Fibroblast of mammary gland (primary cell): ENCODE results near the gene TNFAIP8L1.

Experiments used
- DNase-seq: peaks from one replicate; pipeline ENCODE4 v3.0.0-alpha.2; 2010; ENCODE audit warnings: low read depth
- H3K4me3 ChIP-seq: 2 replicates; pipeline ENCODE4 v1.5.1; 2011; ENCODE audit warnings: low read depth, mild to moderate bottlenecking, low read length, moderate library complexity; ENCODE audit not compliant: control insufficient read depth
- TF ChIP-seq, protein P1 (sequence below): conservative IDR thresholded peaks from 2 replicates; pipeline ENCODE4 v1.5.1; 2011; ENCODE audit warnings: low read depth, low read length, inconsistent platforms; ENCODE audit not compliant: control insufficient read depth, insufficient read depth

Gene TNFAIP8L1

DNA sequence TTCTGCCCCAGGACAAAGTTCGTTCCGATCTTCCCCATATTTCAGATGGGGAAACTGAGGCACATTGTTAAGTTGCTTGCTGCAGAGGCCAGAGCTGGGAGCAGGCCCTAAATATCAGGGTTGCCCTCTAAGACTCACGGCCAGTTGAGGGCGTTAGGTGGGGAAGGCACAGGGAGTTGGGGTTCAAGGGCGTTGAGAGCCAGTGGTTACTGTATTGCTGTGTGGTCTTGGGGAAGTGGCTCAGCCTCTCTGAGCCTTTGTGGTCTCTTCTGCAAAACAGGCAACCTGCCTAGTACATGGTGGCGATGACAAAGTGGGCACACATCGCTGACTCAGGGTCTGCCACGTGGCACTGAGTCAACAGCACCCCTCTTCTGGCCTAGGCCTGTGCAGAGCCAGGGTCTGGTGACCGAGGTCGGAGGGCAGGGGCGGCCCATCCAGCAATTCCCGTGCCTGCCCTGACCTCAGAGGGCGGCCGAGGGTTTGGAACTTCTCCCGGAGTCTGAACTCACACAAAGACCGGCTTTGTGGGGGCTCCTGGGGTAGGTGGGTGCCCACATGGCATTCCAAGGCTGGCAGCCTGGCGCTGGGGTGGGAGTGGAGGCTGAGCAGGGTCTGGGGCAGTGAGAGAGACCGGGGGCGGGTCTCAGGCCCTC lies 10.2 kb downstream of the TNFAIP8L1 start:
- no peak overlapping the region for H3K4me3 ChIP-seq
- TF ChIP-seq, protein P1, sequence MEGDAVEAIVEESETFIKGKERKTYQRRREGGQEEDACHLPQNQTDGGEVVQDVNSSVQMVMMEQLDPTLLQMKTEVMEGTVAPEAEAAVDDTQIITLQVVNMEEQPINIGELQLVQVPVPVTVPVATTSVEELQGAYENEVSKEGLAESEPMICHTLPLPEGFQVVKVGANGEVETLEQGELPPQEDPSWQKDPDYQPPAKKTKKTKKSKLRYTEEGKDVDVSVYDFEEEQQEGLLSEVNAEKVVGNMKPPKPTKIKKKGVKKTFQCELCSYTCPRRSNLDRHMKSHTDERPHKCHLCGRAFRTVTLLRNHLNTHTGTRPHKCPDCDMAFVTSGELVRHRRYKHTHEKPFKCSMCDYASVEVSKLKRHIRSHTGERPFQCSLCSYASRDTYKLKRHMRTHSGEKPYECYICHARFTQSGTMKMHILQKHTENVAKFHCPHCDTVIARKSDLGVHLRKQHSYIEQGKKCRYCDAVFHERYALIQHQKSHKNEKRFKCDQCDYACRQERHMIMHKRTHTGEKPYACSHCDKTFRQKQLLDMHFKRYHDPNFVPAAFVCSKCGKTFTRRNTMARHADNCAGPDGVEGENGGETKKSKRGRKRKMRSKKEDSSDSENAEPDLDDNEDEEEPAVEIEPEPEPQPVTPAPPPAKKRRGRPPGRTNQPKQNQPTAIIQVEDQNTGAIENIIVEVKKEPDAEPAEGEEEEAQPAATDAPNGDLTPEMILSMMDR: no peak
- DNase-seq: no peak

DNA sequence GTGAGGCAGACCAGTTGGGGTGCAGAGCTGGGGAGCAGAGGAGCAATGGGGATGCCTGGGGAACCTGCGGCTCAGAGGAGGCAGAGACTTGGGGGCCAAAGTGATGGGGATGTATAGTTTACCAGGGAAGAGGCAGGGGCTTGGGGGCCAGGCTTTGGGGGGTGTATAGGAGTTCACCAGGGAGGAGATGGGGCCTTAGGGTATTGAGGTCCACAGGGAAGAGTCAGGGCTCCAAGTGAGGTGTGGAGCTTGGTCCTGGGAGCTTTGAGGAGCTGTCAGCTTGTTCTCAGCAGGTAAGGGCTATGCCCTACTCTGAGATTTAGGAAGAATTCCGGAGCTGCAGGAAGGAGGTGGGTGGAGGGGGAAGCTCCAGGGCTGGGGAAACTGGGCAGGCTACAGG lies 10.8 kb downstream of the TNFAIP8L1 start:
- no peak overlapping the region for H3K4me3 ChIP-seq
- DNase-seq: no peak
- TF ChIP-seq, protein P1: no peak

DNA sequence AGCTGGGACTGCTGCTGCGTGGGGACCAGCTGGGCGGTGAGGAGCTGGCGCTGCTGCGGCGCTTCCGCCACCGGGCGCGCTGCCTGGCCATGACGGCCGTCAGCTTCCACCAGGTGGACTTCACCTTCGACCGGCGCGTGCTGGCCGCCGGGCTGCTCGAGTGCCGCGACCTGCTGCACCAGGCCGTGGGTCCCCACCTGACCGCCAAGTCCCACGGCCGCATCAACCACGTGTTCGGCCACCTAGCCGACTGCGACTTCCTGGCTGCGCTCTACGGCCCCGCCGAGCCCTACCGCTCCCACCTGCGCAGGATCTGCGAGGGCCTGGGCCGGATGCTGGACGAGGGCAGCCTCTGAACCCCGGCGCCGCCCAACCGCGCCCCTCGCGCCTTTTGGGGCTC lies 12.8 kb downstream of the TNFAIP8L1 start:
- TF ChIP-seq, protein P1: no peak
- no peak for DNase-seq
- H3K4me3 ChIP-seq: no peak overlapping the region

DNA sequence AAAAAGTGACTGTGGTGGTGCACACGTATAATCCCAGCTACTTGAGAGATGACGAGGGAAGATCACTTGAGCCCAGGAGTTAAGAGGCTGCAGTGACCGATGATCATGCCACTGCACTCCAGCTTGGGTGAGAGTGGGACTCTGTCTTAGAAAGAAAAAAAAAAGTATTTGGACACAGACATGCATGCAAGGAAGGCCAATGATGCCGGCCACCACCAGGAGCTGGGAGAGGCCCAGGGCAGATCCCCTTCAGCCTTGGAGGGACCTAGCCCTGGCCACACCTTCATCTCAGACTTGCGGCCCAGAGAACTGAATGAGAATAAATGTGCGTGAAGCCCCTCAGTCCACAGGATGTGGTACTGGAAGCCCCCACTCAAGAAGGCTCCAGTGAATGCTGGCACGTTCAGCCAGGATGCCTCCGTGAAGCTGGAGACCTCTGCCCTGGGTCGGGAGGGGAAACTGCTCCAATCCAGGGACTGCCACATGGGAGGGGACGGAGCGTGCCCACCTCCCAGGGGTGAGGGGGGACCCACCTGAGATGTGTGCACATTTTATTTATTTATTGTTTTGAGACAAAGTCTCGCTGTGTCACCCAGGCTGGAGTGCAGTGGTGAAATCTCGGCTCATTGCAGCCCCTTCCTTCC lies 14.6 kb downstream of the TNFAIP8L1 start:
- no peak overlapping the region for H3K4me3 ChIP-seq
- no peak for DNase-seq
- TF ChIP-seq, protein P1: no peak

DNA sequence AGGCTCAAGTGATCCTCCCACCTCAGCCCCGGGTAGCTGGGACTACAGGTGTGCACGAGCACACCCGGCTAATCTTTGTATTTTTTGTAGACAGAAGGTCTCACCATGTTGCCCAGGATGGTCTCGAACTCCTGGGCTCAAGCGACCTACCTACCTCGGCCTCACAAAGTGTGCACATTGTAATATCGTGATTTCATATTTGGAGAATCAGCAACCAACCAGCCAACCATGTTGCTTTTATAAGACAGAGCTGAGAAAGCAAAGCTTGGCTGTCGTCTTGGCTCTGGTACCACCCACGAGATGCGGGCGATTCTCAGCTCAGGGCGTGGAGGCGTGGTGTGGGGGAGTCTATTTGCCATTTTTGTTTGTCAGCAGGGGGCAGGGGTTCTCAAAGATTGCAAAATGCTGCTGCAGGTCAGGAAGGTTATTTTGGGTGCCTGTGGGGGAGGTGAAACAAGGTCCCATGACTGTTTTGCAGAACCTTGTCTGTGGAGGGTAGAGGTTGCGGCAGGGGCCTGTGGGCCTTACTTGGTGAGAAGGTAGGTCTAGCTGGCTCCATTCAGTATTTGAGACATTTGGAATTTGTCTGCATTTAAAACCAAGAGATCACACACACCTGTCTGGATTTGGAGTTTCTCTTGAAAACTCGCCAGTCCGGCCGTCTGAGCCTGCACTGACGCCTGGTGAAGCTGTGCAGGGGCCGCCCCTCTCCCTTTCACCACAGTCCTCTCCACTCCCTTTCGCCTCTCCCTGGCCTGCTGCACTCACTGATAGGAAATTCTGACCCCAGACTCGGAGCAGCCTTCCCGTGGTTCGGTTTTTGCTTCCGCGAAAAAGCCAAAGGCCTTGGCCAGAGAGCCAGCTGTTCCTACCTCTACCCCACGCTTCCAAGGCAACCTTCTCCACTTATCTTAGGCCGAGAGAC lies 15.4 kb downstream of the TNFAIP8L1 start:
- TF ChIP-seq, protein P1: no peak
- H3K4me3 ChIP-seq: no peak overlapping the region
- no peak for DNase-seq

DNA sequence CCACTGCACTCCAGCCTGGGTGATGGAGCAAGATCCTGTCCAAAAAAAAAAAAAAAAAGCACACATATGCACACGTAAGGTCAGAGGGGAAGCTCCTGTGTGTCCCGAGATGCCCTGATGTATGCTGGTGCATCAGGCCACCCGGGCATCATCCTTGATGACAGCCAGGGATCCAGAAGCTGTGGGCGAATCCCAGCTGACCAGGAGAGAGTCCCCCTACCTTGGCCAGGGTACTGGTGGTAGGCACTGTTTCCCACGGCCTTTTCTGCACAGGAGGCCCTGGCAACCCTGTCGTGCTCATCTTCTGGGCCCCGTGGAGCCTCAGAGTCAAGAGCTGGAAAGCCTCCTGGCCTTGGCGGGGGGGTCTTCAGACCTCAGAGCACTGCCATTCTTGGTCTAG lies 16.8 kb downstream of the TNFAIP8L1 start:
- DNase-seq: no peak
- H3K4me3 ChIP-seq: no peak overlapping the region
- TF ChIP-seq, protein P1: no peak
